Measurements from ENCODE around the gene CIC.

- no peak for TF ChIP-seq TAF1 (IDR thresholded peaks at IDR 0.05; ENCODE audit: borderline replicate concordance, insufficient read depth, low read length)
- no peak for TF ChIP-seq POLR2AphosphoS5 (IDR thresholded peaks at IDR 0.05; ENCODE audit: low read depth, low read length)
These were observed 53.3 kb downstream of the CIC start for GRCh38 chr19:42322305-42322704.
